Tibial nerve (tissue), 4 donors: ENCODE measurements around the gene STAB1. TPM values are rescaled to one million over a fixed set of nuclear protein-coding genes. Genes with fewer than 3 reads are reported as not detected.
A peak's percentile ranks its signal among the peaks of the same experiment; 100 is the strongest.

ENCODE experiments used
- DNase-seq, 2 donors: peaks; one replicate each; pipeline ENCODE4 v3.0.0-alpha.2; 2019; ENCODE audit warnings: low spot score in 2 of 2
- H3K27ac ChIP-seq, 4 donors: fragments of 200-600 bp; sonication (generic) in 3 of 4; one replicate each; pipeline ENCODE4 v1.5.1; 2017 to 2019; ENCODE audit warnings: mild to moderate bottlenecking in 1 of 4
- H3K27me3 ChIP-seq, 2 donors: fragments of 200-600 bp; sonication (generic) in 1 of 2; one replicate each; pipeline versions ENCODE4 v1.5.1 to v1.6.0; 2017 to 2019
- H3K36me3 ChIP-seq, 3 donors: fragments of 200-600 bp; sonication (generic); one replicate each; pipeline ENCODE4 v1.5.1; 2018 to 2019
- H3K4me1 ChIP-seq, 4 donors: fragments of 200-600 bp; sonication (generic) in 3 of 4; one replicate each; pipeline ENCODE4 v1.5.1; 2017 to 2019
- H3K4me3 ChIP-seq, 4 donors: fragments of 200-600 bp; sonication (generic) in 3 of 4; one replicate each; pipeline ENCODE4 v1.5.1; 2017 to 2019; ENCODE audit warnings: mild to moderate bottlenecking in 1 of 4, moderate library complexity in 1 of 4
- H3K9me3 ChIP-seq, 4 donors: fragments of 200-600 bp; sonication (generic) in 3 of 4; one replicate each; pipeline ENCODE4 v1.5.1; 2017 to 2019
- EP300 ChIP-seq, 2 donors: sonication (generic); formaldehyde crosslinking; IDR thresholded peaks; one replicate each; pipeline ENCODE4 v1.6.1; 2017; ENCODE audit warnings: antibody characterized with exemption in 2 of 2, mild to moderate bottlenecking in 1 of 2
- POLR2A ChIP-seq, 2 donors: fragments of 450-650 bp; IDR thresholded peaks; one replicate each; pipeline ENCODE4 v1.6.1; 2017; ENCODE audit warnings: antibody characterized with exemption in 2 of 2, mild to moderate bottlenecking in 2 of 2, moderate library complexity in 2 of 2
- WGBS, 2 donors: methylation state at CpG; one replicate each; pipeline ENCODE4 v1.1.5; 2018; 5-methylcytosine and 5-hydroxymethylcytosine counted together
- total RNA-seq, 4 donors: library from RNA; depleted of rRNA; stranded (reverse); fragments of >200 nt; gene quantifications; one replicate each; pipeline ENCODE4 v1.1.0, GENCODE V29; 2016
- TF ChIP-seq, protein P1 (sequence below), 5 experiments: fragments of 200-600 bp in 3 of 5; fragments of 450-650 bp in 2 of 5; sonication (generic) in 3 of 5; IDR thresholded peaks; one replicate each; pipeline ENCODE4 v1.5.1; 2016 to 2019; ENCODE audit warnings: antibody characterized with exemption in 5 of 5, mild to moderate bottlenecking in 3 of 5, moderate library complexity in 2 of 5

Gene STAB1
- total RNA-seq, 4 donors from 2014 or later, result 167 to 527 (median 264) TPM

GRCh38 chr3:52481819-52482521, 13.2 kb upstream of the STAB1 start:
- Histone ChIP-seq H3K4me1 (peaks cover 0 to 76% (median 31%) of the 10 kb centered on the region in 4 donors), H3K4me3 (no peak overlapping the region), H3K9me3 (no peaks in the 10 kb centered on the region), H3K27me3 (no peaks in the 10 kb centered on the region), H3K27ac (peak overlapping the region in 3 of 4 donors; percentile 15 to 86 (median 83)), H3K36me3 (peaks cover 0 to 85% (median 24%) of the 10 kb centered on the region in 3 donors)
- no peak for DNase-seq
- 78 to 80% methylated on average over 23 of the region's 23 CpGs for WGBS, 2 donors
- no peak for TF ChIP-seq POLR2A (IDR thresholded peaks at IDR 0.05)
- TF ChIP-seq, protein P1, sequence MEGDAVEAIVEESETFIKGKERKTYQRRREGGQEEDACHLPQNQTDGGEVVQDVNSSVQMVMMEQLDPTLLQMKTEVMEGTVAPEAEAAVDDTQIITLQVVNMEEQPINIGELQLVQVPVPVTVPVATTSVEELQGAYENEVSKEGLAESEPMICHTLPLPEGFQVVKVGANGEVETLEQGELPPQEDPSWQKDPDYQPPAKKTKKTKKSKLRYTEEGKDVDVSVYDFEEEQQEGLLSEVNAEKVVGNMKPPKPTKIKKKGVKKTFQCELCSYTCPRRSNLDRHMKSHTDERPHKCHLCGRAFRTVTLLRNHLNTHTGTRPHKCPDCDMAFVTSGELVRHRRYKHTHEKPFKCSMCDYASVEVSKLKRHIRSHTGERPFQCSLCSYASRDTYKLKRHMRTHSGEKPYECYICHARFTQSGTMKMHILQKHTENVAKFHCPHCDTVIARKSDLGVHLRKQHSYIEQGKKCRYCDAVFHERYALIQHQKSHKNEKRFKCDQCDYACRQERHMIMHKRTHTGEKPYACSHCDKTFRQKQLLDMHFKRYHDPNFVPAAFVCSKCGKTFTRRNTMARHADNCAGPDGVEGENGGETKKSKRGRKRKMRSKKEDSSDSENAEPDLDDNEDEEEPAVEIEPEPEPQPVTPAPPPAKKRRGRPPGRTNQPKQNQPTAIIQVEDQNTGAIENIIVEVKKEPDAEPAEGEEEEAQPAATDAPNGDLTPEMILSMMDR (IDR thresholded peaks at IDR 0.05), result peak; percentile 12 to 51 (median 19)

- no peak for DNase-seq
- H3K27ac ChIP-seq, result peak overlapping the region; percentile 56 to 86 (median 72)
Measured at GRCh38 chr3:52483081-52483480, 12.1 kb upstream of the STAB1 start.

DNA sequence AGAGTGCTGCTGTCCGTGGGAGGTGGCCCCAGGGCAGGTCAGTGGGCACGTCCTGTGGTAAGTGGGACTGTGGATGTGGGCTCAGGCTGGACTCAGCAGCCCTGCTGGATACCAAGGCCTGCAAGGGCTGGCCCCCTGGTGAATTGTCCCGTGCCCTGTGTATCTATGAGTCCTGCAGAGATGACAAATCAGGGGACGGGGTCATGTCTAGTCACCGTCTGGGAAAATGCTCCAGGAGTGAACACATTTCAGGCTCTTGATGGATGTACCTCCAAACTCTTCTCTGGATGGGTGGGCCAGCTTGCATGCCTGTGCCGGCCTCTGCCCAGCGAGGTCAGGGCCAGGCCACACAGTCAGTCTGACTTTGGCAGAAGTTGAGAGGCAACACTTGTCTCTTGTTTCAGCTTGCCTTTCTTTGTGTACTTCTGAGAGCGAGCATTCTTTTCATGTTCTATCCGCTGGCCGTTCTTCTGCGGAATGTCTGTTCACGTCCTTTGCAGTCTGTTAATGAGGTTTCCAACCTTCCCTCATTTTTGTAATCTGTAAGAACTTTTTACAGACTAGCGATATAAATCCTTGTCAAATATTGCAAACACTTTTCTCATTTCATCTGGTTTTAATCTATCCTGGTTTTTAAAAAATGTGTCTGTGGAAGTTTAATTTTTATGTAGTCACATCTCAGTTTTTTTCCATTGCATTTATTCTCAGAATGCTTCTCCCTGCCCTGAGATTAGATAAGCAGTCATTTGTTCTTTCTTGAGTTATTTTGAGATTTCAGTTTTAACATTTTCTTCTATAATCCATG, 11.4 kb upstream of the STAB1 start:
- peak; percentile 26 to 66 for TF ChIP-seq EP300 (IDR thresholded peaks at IDR 0.05)
- TF ChIP-seq, protein P1 (IDR thresholded peaks at IDR 0.05), result no peak
- H3K27ac ChIP-seq, result peak overlapping the region; percentile 56 to 86 (median 72)
- H3K4me1 ChIP-seq, result peaks cover 0 to 79% (median 31%) of the 10 kb centered on the region in 4 donors
- H3K36me3 ChIP-seq, result peaks cover 2 to 85% (median 25%) of the 10 kb centered on the region in 3 donors
- DNase-seq, result no peak
- H3K9me3 ChIP-seq, result no peaks in the 10 kb centered on the region
- 36 to 39% methylated on average over 13 of the region's 13 CpGs for WGBS, 2 donors
- H3K27me3 ChIP-seq, result no peaks in the 10 kb centered on the region
- no peak overlapping the region for H3K4me3 ChIP-seq

More at GRCh38 chr3:52483081-52483480, 12.1 kb upstream of the STAB1 start:
- Histone ChIP-seq H3K36me3 (peaks cover 0 to 85% (median 26%) of the 10 kb centered on the region in 3 donors), H3K27me3 (no peaks in the 10 kb centered on the region), H3K4me1 (peaks cover 0 to 73% (median 31%) of the 10 kb centered on the region in 4 donors), H3K4me3 (no peak overlapping the region), H3K9me3 (no peaks in the 10 kb centered on the region)
- WGBS, 2 donors, result 83% methylated on average over 14 of the region's 14 CpGs
- TF ChIP-seq EP300 (IDR thresholded peaks at IDR 0.05), result no peak
- TF ChIP-seq, protein P1 (IDR thresholded peaks at IDR 0.05), result no peak
- TF ChIP-seq POLR2A (IDR thresholded peaks at IDR 0.05), result no peak

- H3K27me3 ChIP-seq, result no peaks in the 10 kb centered on the region
- no peaks in the 10 kb centered on the region for H3K9me3 ChIP-seq
- peak overlapping the region; percentile 24 to 86 (median 70) for H3K27ac ChIP-seq
- TF ChIP-seq, protein P1 (IDR thresholded peaks at IDR 0.05), result no peak
- peak in 1 of 2 donors; percentile 47 for TF ChIP-seq EP300 (IDR thresholded peaks at IDR 0.05)
- peaks cover 9 to 85% (median 27%) of the 10 kb centered on the region in 3 donors for H3K36me3 ChIP-seq
- DNase-seq, result no peak
- no peak overlapping the region for H3K4me3 ChIP-seq
- WGBS, 2 donors, result 58 to 67% methylated on average over 9 to 10 of the region's 10 CpGs
- peaks cover 0 to 75% (median 31%) of the 10 kb centered on the region in 4 donors for H3K4me1 ChIP-seq
Measured at GRCh38 chr3:52484680-52485461, 10.3 kb upstream of the STAB1 start.
